ENCODE measurements around the gene UCP2.

Gene UCP2

GRCh38 chr11:73969091-73969490 lies 13.6 kb downstream of the UCP2 start:
- no peak for DNase-seq

GRCh38 chr11:73968356-73968966 lies 14.2 kb downstream of the UCP2 start:
- DNase-seq, result no peak

GRCh38 chr11:73965764-73966121 lies 16.9 kb downstream of the UCP2 start:
- no peak for DNase-seq

GRCh38 chr11:73965076-73965763 lies 17.4 kb downstream of the UCP2 start:
- DNase-seq, result no peak

GRCh38 chr11:73963861-73964260 lies 18.8 kb downstream of the UCP2 start:
- no peak for DNase-seq

- DNase-seq, result no peak
Measured at GRCh38 chr11:73962101-73962705, 20.4 kb downstream of the UCP2 start.

- DNase-seq, result no peak
Measured at GRCh38 chr11:73961321-73961720, 21.3 kb downstream of the UCP2 start.

GRCh38 chr11:73958521-73959141 lies 24.0 kb downstream of the UCP2 start:
- no peak for DNase-seq

GRCh38 chr11:73957654-73958361 lies 24.8 kb downstream of the UCP2 start:
- DNase-seq, result no peak

GRCh38 chr11:73956876-73957653 lies 25.6 kb downstream of the UCP2 start:
- no peak for DNase-seq

GRCh38 chr11:73951797-73952196 lies 30.8 kb downstream of the UCP2 start:
- DNase-seq, result no peak

- no peak for DNase-seq
Measured at GRCh38 chr11:73950869-73951710, 31.6 kb downstream of the UCP2 start, which contains the start of gene DNAJB13. DNAJB13 (plus strand) TSS chr11:73951026; CDS start chr11:73951070, 44 bp downstream.

- DNase-seq, result no peak
Measured at GRCh38 chr11:73949912-73950311, 32.7 kb downstream of the UCP2 start.

GRCh38 chr11:73949246-73949645 lies 33.4 kb downstream of the UCP2 start:
- DNase-seq, result no peak

GRCh38 chr11:73946798-73947458 lies 35.7 kb downstream of the UCP2 start:
- DNase-seq, result no peak

- no peak for DNase-seq
Measured at GRCh38 chr11:73945396-73945795, 37.2 kb downstream of the UCP2 start.

GRCh38 chr11:73944901-73945300 lies 37.7 kb downstream of the UCP2 start:
- no peak for DNase-seq

GRCh38 chr11:73944085-73944484 lies 38.6 kb downstream of the UCP2 start:
- DNase-seq, result no peak

GRCh38 chr11:73942010-73942409 lies 40.6 kb downstream of the UCP2 start:
- no peak for DNase-seq

- DNase-seq, result no peak
Measured at GRCh38 chr11:73940801-73941570, 41.7 kb downstream of the UCP2 start.
